Measurements from ENCODE around the gene SCNN1B. TPM values are rescaled to one million over a fixed set of nuclear protein-coding genes. Genes with fewer than 3 reads are reported as not detected.
A peak's percentile ranks its signal among the peaks of the same experiment; 100 is the strongest.
"Not testable (repeated sequence)": the region's sequence is repeated elsewhere in the genome, so short reads cannot be mapped to it uniquely, and the experiment has no call there.

Gene SCNN1B
- total RNA-seq, 2 donors from 2014 or later, result 27.7 to 94.7 TPM

GRCh38 chr16:23365602-23366240 is 63.6 kb downstream of the SCNN1B start:
- Histone ChIP-seq H3K27ac (no peak overlapping the region), H3K9ac (ENCODE audit: low read depth in 2 of 2, low read length in 2 of 2) (peak overlapping the region in 1 of 2 donors; percentile 14)
- no peak for DNase-seq

GRCh38 chr16:23366341-23366740 is 64.2 kb downstream of the SCNN1B start:
- H3K9ac ChIP-seq (ENCODE audit: low read depth in 2 of 2, low read length in 2 of 2); DNase-seq; intact Hi-C loops (cut with DNase I); H3K27ac ChIP-seq; H3K27me3 ChIP-seq; H3K9me3 ChIP-seq; H3K36me3 ChIP-seq; H3K4me3 ChIP-seq: not testable (repeated sequence)
- H3K4me1 ChIP-seq, result peaks cover 10% of the 10 kb centered on the region

More at GRCh38 chr16:23365602-23366240, 63.6 kb downstream of the SCNN1B start:
- intact Hi-C loops (cut with DNase I), result no loop called here
- Histone ChIP-seq H3K27me3 (no peaks in the 10 kb centered on the region), H3K4me1 (peaks cover 10% of the 10 kb centered on the region), H3K4me3 (no peak overlapping the region), H3K36me3 (no peaks in the 10 kb centered on the region), H3K9me3 (no peaks in the 10 kb centered on the region)
- TF ChIP-seq CTCF (IDR thresholded peaks at IDR 0.05), result no peak

- TF ChIP-seq CTCF (IDR thresholded peaks at IDR 0.05), result no peak
- H3K4me1 ChIP-seq, result peaks cover 5% of the 10 kb centered on the region
- H3K27me3 ChIP-seq, result no peaks in the 10 kb centered on the region
- no peak overlapping the region for H3K4me3 ChIP-seq
- H3K9ac ChIP-seq (ENCODE audit: low read depth in 2 of 2, low read length in 2 of 2), result no peak overlapping the region
- intact Hi-C loops (cut with DNase I), result no loop called here
- no peak overlapping the region for H3K27ac ChIP-seq
- DNase-seq, result no peak
- no peaks in the 10 kb centered on the region for H3K9me3 ChIP-seq
- H3K36me3 ChIP-seq, result no peaks in the 10 kb centered on the region
Observed at GRCh38 chr16:23367564-23367963, 65.5 kb downstream of the SCNN1B start.

GRCh38 chr16:23367988-23368387 is 65.9 kb downstream of the SCNN1B start:
- H3K36me3 ChIP-seq, result no peaks in the 10 kb centered on the region
- intact Hi-C loops (cut with DNase I), result no loop called here
- peaks cover 5% of the 10 kb centered on the region for H3K4me1 ChIP-seq
- no peak overlapping the region for H3K4me3 ChIP-seq
- no peak overlapping the region for H3K27ac ChIP-seq
- H3K27me3 ChIP-seq, result no peaks in the 10 kb centered on the region
- H3K9ac ChIP-seq (ENCODE audit: low read depth in 2 of 2, low read length in 2 of 2), result no peak overlapping the region
- no peaks in the 10 kb centered on the region for H3K9me3 ChIP-seq
- TF ChIP-seq CTCF (IDR thresholded peaks at IDR 0.05), result no peak
- DNase-seq, result no peak

- no peak for TF ChIP-seq CTCF (IDR thresholded peaks at IDR 0.05)
- H3K27me3 ChIP-seq, result no peaks in the 10 kb centered on the region
- intact Hi-C loops (cut with DNase I), result no loop called here
- no peak overlapping the region for H3K4me3 ChIP-seq
- H3K4me1 ChIP-seq, result peaks cover 1% of the 10 kb centered on the region
- H3K27ac ChIP-seq, result no peak overlapping the region
- no peaks in the 10 kb centered on the region for H3K36me3 ChIP-seq
- DNase-seq, result no peak
- no peaks in the 10 kb centered on the region for H3K9me3 ChIP-seq
- H3K9ac ChIP-seq (ENCODE audit: low read depth in 2 of 2, low read length in 2 of 2), result no peak overlapping the region
Observed at GRCh38 chr16:23368469-23368868, 66.4 kb downstream of the SCNN1B start.

GRCh38 chr16:23369416-23369815 is 67.3 kb downstream of the SCNN1B start:
- H3K4me3 ChIP-seq, result no peak overlapping the region
- H3K27me3 ChIP-seq, result no peaks in the 10 kb centered on the region
- no peak overlapping the region for H3K9ac ChIP-seq (ENCODE audit: low read depth in 2 of 2, low read length in 2 of 2)
- no peaks in the 10 kb centered on the region for H3K9me3 ChIP-seq
- no peaks in the 10 kb centered on the region for H3K36me3 ChIP-seq
- no peak overlapping the region for H3K27ac ChIP-seq
- TF ChIP-seq CTCF (IDR thresholded peaks at IDR 0.05), result no peak
- intact Hi-C loops (cut with DNase I), result no loop called here
- H3K4me1 ChIP-seq, result no peaks in the 10 kb centered on the region
- DNase-seq, result no peak

Data from colonic mucosa (tissue), 4 donors.